Stimulated activated naive CD4-positive, alpha-beta T cell (primary cell): ENCODE results near the gene FARS2.
"Not testable (repeated sequence)": the region's sequence is repeated elsewhere in the genome, so short reads cannot be mapped to it uniquely, and the experiment has no call there.

ENCODE experiments used
- DNase-seq, 6 experiments: peaks; one replicate each; lab custom pipeline; 2025; lab: John Stamatoyannopoulos, UW

Gene FARS2

GRCh38 chr6:5667737-5668136 is 406.4 kb downstream of the FARS2 start:
- peak in 3 of 6 experiments; percentile 65 to 76 (median 69) for DNase-seq

GRCh38 chr6:5670381-5670780 is 409.1 kb downstream of the FARS2 start:
- DNase-seq = no peak

GRCh38 chr6:5670811-5671561 is 409.7 kb downstream of the FARS2 start:
- peak in 3 of 6 experiments; percentile 18 to 41 (median 22) for DNase-seq

- DNase-seq = no peak
Measured at GRCh38 chr6:5671601-5672559, 410.6 kb downstream of the FARS2 start.

- DNase-seq = no peak
Measured at GRCh38 chr6:5672581-5673011, 411.3 kb downstream of the FARS2 start.

DNA sequence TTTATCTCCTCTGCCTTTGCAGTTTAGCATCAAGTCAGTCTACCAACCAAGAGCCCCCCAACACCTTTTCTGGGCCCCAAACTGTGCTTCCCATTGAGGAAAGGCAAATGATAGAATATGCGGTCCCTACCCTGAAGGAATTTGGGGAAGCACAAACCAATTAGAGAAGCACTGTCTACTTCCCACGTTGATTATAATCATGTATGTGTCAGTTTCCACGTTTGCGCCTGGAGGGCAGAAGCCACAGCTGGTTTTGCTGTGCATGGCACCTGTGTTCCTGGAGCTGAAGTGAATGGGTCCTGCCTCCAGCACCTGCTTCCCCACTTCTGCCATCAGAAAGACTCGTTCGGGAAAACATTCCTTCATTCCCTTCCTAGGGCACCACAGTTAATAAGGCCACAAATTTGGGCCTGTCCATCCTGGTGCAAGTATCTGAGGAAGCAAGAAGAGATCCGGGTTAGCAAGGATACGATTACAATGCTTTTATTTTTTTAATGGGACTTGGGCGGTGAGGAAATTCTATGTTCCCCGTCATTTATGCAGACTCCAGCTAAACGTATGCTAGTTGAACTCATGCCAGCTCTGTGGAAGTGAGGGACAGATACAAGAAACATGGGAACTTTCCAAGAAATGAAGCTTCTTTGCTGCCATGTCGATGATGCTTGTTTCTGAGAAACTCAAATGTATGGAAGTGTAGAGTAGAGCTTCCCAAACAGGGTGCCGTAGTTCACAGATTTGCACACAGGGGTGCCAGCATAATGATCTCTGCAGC is 411.9 kb downstream of the FARS2 start:
- no peak for DNase-seq

GRCh38 chr6:5674141-5674540 is 412.8 kb downstream of the FARS2 start:
- DNase-seq = no peak

DNA sequence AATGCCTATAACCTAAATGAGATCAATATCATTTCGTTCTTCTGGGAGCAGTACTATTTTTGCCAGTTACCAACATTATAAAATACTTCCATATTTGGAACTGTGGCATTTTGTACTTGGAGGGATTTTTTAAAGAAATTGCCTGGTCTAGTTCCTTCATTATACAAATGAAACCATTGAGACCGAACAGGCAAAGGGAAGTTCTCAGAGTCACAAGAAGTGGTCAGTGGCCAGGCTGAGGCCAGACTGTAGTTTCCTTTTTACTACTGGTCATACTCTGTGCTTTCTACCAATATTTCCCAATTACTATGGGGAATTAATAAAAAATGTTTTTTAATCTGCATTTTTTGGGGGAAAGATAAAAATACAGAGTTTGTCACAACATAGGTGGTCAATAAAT is 413.4 kb downstream of the FARS2 start:
- DNase-seq = no peak

DNA sequence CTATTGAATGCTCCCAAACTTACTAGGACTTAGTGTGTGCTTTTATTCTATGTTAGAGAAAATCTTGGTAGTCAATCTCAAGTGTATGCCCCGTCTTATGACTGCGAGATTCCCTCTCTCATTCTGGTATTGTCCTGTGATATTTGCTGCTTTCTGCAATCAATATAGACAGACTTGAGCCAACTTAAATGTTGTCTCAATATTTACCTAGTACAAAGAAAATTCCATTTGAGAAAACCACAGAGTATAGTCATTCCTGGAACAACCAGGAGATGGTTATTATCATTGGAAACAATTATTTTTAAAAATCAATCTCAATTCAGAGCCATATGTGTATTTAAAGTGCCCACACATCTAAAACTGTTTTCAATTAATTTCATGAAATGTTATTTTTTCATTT is 415.4 kb downstream of the FARS2 start:
- no peak for DNase-seq

- DNase-seq = no peak
Measured at GRCh38 chr6:5677219-5678000, 416.1 kb downstream of the FARS2 start.

DNA sequence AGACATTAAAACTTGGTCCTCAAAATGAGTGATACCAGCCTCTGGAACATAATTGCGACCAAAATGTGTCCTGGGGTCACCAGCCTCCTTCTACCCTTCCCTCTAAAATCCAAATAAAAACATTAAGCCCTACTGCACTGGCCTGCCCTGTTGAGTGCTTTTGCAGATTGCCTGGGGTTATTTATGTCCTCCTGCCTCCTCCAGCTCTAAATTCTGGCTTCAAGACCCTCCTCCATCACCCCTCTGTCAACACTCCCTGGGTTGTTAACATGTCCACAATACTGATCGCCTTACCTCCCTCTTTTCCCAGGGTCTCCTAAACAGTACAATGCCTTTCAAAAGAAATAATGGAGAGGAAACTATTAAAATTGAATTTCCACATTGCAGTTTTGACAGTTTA is 418.0 kb downstream of the FARS2 start:
- DNase-seq = no peak

DNA sequence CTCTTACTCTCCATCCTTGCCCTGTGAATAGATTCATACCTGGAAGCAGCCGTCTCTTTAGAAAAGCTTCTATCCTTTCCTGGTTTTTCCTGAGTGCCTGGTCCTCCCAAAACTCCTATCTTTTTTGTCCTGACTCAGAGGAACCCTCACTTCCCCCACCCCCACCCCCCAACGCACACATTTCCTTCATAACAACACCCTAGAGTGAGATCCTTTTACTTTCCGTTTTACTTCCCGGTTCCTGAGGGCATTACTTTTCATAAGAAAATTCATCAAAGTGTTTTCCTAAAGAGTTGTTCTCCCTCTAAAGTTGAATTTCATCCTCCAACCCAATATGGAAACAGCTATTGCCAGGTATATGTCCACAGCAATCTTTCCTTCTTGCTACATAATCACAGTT is 418.4 kb downstream of the FARS2 start:
- DNase-seq = no peak

GRCh38 chr6:5680095-5680494 is 418.8 kb downstream of the FARS2 start:
- no peak for DNase-seq

DNA sequence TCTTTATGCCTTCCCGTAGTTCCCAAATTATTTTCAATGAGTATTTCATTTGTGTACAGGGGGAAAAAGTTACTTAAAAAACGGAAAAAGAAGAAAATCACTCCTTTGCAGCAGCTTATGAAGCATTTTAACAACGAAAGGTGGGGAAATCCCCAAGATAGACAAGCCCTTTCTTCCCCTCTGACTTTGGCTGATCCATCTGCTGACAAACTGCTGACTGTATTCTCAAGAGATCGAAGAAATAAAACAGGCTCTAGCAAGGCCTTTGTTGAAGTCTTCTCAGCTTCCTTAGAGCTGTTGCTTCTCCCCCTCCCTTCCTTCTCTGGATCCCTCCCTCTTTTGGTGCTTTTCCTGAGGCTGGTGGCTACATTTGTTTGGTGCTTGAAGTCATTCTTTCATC is 420.2 kb downstream of the FARS2 start:
- DNase-seq = peak in 2 of 6 experiments; percentile 6 to 10

GRCh38 chr6:5682530-5682929 is 421.2 kb downstream of the FARS2 start:
- no peak for DNase-seq

DNA sequence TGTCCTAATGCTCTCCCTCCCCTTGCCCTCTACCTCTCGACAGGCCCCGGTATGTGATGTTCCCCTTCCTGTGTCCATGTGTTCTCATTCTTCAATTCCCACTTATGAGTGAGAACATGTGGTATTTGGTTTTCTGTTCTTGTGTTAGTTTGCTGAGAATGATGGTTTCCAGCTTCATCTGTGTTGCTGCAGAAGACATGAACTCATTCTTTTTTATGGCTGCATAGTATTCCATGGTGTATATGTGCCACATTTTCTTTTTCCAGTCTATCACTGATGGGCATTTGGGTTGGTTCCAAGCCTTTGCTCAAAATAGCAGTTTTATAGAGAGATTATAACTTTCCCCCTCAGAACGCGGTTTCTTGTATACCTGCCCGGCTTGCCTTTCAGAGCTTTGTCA is 422.4 kb downstream of the FARS2 start:
- DNase-seq = not testable (repeated sequence)

- no peak for DNase-seq
Measured at GRCh38 chr6:5684320-5685053, 423.2 kb downstream of the FARS2 start.

GRCh38 chr6:5693225-5694145 is 432.2 kb downstream of the FARS2 start:
- DNase-seq = no peak
